K562 (cell line): Measurements from ENCODE around the gene NDOR1. TPM values are rescaled to one million over a fixed set of nuclear protein-coding genes. Genes with fewer than 3 reads are reported as not detected.

Source experiments
- ATF7 ChIP-seq: fragments of 450-650 bp; IDR thresholded peaks from 2 replicates; pipeline ENCODE4 v1.7.1; 2014; ENCODE audit warnings: mild to moderate bottlenecking, moderate library complexity
- BRF1 ChIP-seq: IDR thresholded peaks from 3 replicates; pipeline ENCODE4 v1.6.1; 2011; ENCODE audit warnings: borderline replicate concordance, mild to moderate bottlenecking; ENCODE audit not compliant: insufficient read length; ENCODE audit errors: extremely low read depth
- DPF2 ChIP-seq: fragments of 450-650 bp; IDR thresholded peaks from 2 replicates; pipeline ENCODE4 v1.6.1; 2016
- HNRNPH1 ChIP-seq: fragments of 200-400 bp; formaldehyde crosslinking; optimal IDR thresholded peaks from 2 replicates; pipeline ENCODE3; 2017; ENCODE audit warnings: low read depth, mild to moderate bottlenecking, low read length, moderate library complexity
- NR2C2 ChIP-seq, 2 experiments: fragments of 200-800 bp in 1 of 2; sonication (Bioruptor generic) in 1 of 2; sonication (generic) in 1 of 2; formaldehyde crosslinking in 1 of 2; IDR thresholded peaks; 2 replicates each; pipeline versions ENCODE4 v1.6.1 to v1.8.0; 2016 to 2022; ENCODE audit warnings: mild to moderate bottlenecking in 1 of 2, missing compliant biosample characterization in 1 of 2, missing genetic modification characterization in 1 of 2, missing genetic modification reagents in 1 of 2
- NUFIP1 ChIP-seq: fragments of 450-650 bp; IDR thresholded peaks from 2 replicates; pipeline ENCODE4 v1.6.1; 2018; ENCODE audit not compliant: partially characterized antibody
- PRMT5 ChIP-seq: sonication (generic); formaldehyde crosslinking; IDR thresholded peaks from 2 replicates; pipeline ENCODE4 v1.5.0; 2020; ENCODE audit warnings: missing genetic modification reagents
- SUPT5H ChIP-seq: fragments of 450-650 bp; IDR thresholded peaks from 2 replicates; pipeline ENCODE4 v1.6.1; 2016
- TARDBP ChIP-seq: fragments of 450-650 bp; IDR thresholded peaks from 2 replicates; pipeline ENCODE4 v1.6.1; 2016
- TEAD2 ChIP-seq: fragments of 450-650 bp; IDR thresholded peaks from 2 replicates; pipeline ENCODE4 v1.6.1; 2016; ENCODE audit warnings: missing genetic modification characterization, control low read depth, missing compliant biosample characterization
- ZNF146 ChIP-seq: IDR thresholded peaks from one replicate; pipeline ENCODE4 v1.6.1; 2018; ENCODE audit warnings: missing compliant biosample characterization; ENCODE audit not compliant: unreplicated experiment
- polyA plus RNA-seq, 8 experiments: library from polyadenylated mRNA; depleted of rRNA in 4 of 8; stranded (reverse) in 5 of 8; unstranded in 3 of 8; fragments of >200 nt; fragmentation: Nextera tagmentation in 2 of 8; fragmentation: Illumina TruSeq in 1 of 8; extraction: Ambion mirVana in 2 of 8; extraction: Trizol in 1 of 8; gene quantifications; 2 replicates each; pipeline versions ENCODE4 v1.2.1 to v1.2.3, GENCODE V29; 2011 to 2014; ENCODE audit warnings: inconsistent platforms in 1 of 8, missing spikeins in 1 of 8
- total RNA-seq, 7 experiments: library from RNA; depleted of rRNA in 6 of 7; stranded (reverse); fragments of >200 nt in 6 of 7; fragmentation: Illumina TruSeq in 2 of 7; extraction: Trizol in 2 of 7; gene quantifications; 2 replicates each; pipeline versions ENCODE4 v1.2.1 to v1.2.3, GENCODE V29; 2011 to 2021; ENCODE audit warnings: low replicate concordance in 1 of 7
- TF ChIP-seq, protein P1 (sequence below): fragments of 250-450 bp; sonication (Bioruptor Pico); IDR thresholded peaks from 2 replicates; pipeline ENCODE4 v1.4.0; 2020; ENCODE audit warnings: mild to moderate bottlenecking, moderate library complexity
- TF ChIP-seq, protein P2 (sequence below): fragments of 200-800 bp; sonication (Bioruptor generic); IDR thresholded peaks from 2 replicates; pipeline ENCODE4 v1.6.1; 2016; ENCODE audit warnings: missing genetic modification characterization, missing compliant biosample characterization
- TF ChIP-seq, protein P3 (sequence below): fragments of 250-450 bp; sonication (Bioruptor Pico); IDR thresholded peaks from 2 replicates; pipeline ENCODE4 v1.5.0; 2021; ENCODE audit warnings: mild to moderate bottlenecking, moderate library complexity
- TF ChIP-seq, protein P4 (sequence below): fragments of 250-450 bp; sonication (Bioruptor Pico); IDR thresholded peaks from 2 replicates; pipeline ENCODE4 v1.5.1; 2021; ENCODE audit warnings: mild to moderate bottlenecking

NDOR1 gene
- total and polyA plus RNA-seq, 9 of the 15 experiments (the other 6 are each of a cell fraction or from before 2014, with no cell fraction given): 0.06 to 36.9 (median 6.9) TPM

DNA sequence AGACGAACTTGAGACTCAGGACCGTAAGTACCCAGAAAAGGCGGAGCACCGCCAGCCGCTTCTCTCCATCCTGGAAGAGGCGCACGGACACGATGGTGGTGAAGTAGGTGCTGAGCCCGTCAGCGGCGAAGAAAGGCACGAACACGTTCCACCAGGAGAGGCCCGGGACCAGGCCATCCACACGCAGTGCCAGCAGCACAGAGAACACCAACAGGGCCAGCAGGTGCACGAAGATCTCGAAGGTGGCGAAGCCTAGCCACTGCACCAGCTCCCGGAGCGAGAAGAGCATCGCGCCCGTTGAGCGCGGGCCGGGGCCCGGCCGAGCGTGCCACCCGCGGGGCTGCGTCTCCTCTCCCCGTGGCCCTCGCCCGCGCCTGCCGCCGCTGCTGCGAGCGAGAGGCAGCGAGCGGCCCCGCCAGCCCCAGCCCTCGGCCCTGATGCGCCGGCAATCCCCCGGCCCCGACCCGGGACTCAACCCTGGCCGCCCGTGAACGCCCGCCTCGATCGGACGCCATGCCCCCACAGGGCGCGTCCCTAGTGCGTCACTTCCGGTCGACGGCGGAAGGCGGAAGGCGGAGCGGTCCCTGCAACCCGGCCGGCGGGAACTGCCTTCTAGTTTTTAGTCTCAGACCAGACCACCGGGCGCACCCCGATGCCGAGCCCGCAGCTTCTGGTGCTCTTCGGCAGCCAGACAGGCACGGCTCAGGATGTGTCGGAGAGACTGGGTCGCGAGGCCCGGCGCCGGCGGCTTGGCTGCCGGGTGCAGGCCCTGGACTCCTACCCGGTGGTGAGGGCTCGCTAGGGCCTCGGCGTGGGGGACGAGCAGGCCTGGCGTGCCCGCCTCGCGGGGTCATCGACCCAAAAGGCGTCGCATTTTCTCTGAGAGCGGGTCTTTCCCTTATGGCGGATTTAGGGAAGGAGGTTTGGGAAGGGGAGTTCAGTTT is at the start of gene NDOR1, which contains the start of gene TMEM203 (continued):
- TF ChIP-seq TARDBP (no peak), HNRNPH1 (no peak), NUFIP1 (no peak), ZNF146 (no peak), TEAD2 (no peak), DPF2 (no peak), ATF7 (peak; percentile 75), SUPT5H (peak; percentile 77), NR2C2 (CRISPR knock-in tag; IDR thresholded peaks at IDR 0.05) (0 out of 2 replicates have a peak, but pooled peaks have one; percentile 27), NR2C2 (tag; IDR thresholded peaks at IDR 0.05) (peak; percentile 73; the same call in 1 of the 2 replicates), PRMT5 (CRISPR knock-in tag) (no peak), BRF1 (no peak)
- TF ChIP-seq, protein P1, sequence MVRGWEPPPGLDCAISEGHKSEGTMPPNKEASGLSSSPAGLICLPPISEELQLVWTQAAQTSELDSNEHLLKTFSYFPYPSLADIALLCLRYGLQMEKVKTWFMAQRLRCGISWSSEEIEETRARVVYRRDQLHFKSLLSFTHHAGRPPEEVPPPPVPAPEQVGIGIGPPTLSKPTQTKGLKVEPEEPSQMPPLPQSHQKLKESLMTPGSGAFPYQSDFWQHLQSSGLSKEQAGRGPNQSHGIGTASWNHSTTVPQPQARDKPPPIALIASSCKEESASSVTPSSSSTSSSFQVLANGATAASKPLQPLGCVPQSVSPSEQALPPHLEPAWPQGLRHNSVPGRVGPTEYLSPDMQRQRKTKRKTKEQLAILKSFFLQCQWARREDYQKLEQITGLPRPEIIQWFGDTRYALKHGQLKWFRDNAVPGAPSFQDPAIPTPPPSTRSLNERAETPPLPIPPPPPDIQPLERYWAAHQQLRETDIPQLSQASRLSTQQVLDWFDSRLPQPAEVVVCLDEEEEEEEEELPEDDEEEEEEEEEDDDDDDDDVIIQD: no peak
- TF ChIP-seq, protein P2, sequence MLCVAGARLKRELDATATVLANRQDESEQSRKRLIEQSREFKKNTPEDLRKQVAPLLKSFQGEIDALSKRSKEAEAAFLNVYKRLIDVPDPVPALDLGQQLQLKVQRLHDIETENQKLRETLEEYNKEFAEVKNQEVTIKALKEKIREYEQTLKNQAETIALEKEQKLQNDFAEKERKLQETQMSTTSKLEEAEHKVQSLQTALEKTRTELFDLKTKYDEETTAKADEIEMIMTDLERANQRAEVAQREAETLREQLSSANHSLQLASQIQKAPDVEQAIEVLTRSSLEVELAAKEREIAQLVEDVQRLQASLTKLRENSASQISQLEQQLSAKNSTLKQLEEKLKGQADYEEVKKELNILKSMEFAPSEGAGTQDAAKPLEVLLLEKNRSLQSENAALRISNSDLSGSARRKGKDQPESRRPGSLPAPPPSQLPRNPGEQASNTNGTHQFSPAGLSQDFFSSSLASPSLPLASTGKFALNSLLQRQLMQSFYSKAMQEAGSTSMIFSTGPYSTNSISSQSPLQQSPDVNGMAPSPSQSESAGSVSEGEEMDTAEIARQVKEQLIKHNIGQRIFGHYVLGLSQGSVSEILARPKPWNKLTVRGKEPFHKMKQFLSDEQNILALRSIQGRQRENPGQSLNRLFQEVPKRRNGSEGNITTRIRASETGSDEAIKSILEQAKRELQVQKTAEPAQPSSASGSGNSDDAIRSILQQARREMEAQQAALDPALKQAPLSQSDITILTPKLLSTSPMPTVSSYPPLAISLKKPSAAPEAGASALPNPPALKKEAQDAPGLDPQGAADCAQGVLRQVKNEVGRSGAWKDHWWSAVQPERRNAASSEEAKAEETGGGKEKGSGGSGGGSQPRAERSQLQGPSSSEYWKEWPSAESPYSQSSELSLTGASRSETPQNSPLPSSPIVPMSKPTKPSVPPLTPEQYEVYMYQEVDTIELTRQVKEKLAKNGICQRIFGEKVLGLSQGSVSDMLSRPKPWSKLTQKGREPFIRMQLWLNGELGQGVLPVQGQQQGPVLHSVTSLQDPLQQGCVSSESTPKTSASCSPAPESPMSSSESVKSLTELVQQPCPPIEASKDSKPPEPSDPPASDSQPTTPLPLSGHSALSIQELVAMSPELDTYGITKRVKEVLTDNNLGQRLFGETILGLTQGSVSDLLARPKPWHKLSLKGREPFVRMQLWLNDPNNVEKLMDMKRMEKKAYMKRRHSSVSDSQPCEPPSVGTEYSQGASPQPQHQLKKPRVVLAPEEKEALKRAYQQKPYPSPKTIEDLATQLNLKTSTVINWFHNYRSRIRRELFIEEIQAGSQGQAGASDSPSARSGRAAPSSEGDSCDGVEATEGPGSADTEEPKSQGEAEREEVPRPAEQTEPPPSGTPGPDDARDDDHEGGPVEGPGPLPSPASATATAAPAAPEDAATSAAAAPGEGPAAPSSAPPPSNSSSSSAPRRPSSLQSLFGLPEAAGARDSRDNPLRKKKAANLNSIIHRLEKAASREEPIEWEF (CRISPR knock-in tag): no peak
- TF ChIP-seq, protein P3, sequence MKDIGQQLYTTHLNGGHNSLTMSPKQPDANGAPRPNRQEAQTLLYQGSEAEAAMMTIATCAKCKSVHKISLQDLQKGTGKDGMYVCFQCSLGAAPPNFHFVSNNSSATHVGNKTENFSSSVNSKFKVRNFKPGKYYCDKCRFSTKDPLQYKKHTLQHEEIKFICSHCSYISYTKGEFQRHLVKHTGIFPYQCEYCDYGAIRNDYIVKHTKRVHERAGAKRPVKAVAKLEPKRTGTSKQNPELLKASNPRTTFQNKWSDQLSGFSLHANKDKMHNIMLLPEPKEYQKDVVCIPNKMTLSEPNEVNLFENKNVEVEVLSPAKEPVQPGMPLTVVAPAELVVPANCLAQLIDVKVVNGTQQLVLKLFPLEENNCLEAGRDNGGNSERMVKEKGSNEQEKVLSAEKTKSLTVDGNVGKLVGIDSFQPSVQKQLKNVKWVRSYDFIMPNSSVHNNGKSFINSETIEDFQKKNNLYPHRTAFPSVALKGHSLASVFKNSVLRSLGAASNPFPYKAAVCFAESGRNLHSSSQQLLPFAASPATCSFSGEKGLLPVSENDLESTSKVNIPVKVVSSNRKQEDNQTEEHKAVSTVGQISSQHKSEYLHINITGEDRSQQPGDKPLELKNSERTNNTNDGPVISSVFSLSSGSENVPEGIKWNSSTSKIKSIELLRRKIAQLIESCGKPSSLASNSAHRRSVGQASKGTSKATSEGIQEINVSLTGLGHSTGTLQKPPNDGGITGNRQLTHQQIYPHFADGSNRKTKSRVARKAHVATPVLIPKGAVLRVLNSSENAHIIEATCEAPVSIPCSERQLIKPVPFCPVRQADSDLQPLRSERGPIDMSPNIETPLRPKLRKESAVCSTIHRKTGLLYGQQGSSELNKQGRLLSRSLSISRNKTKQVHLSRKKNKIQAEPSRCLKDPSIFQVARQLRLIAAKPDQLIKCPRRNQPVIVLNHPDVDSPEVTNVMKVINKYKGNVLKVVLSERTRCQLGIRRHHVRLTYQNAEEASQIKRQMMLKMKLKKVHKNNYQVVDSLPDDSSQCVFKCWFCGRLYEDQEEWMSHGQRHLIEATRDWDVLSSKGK: no peak
- TF ChIP-seq, protein P4, sequence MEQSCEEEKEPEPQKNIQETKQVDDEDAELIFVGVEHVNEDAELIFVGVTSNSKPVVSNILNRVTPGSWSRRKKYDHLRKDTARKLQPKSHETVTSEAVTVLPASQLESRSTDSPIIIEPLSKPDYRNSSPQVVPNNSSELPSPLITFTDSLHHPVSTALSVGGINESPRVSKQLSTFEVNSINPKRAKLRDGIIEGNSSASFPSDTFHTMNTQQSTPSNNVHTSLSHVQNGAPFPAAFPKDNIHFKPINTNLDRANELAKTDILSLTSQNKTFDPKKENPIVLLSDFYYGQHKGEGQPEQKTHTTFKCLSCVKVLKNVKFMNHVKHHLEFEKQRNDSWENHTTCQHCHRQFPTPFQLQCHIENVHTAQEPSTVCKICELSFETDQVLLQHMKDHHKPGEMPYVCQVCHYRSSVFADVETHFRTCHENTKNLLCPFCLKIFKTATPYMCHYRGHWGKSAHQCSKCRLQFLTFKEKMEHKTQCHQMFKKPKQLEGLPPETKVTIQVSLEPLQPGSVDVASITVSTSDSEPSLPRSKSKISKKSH (CRISPR knock-in tag): no peak
